HPDE6-E6E7 (cell line): ENCODE results near the gene SRD5A2.
A peak's percentile ranks its signal among the peaks of the same experiment; 100 is the strongest.

Source experiments
- DNase-seq: peaks from one replicate; pipeline ENCODE4 v3.0.0; 2011; ENCODE audit warnings: missing footprints; ENCODE audit errors: extremely low spot score

SRD5A2 gene

GRCh38 chr2:31580321-31581117 is at the start of gene SRD5A2:
Gene SRD5A2 (minus strand): TSS chr2:31580938. CDS start chr2:31580900, 38 bp downstream.
- no peak for DNase-seq

- DNase-seq: no peak
These were observed 25.8 kb upstream of the SRD5A2 start for GRCh38 chr2:31606509-31606908.

GRCh38 chr2:31598694-31599093 is 18.0 kb upstream of the SRD5A2 start:
- no peak for DNase-seq

- DNase-seq: no peak
These were observed 5.5 kb upstream of the SRD5A2 start for GRCh38 chr2:31586230-31586629.

GRCh38 chr2:31581124-31581795 is 522 bp upstream of the SRD5A2 start:
- DNase-seq: no peak

GRCh38 chr2:31579996-31580320 is 780 bp downstream of the SRD5A2 start:
- no peak for DNase-seq

GRCh38 chr2:31578316-31578715 is 2.4 kb downstream of the SRD5A2 start:
- DNase-seq: no peak

- no peak for DNase-seq
These were observed 3.6 kb downstream of the SRD5A2 start for GRCh38 chr2:31577143-31577542.

- DNase-seq: no peak
These were observed 12.0 kb downstream of the SRD5A2 start for GRCh38 chr2:31568585-31569201.

GRCh38 chr2:31567679-31568078 is 13.1 kb downstream of the SRD5A2 start:
- DNase-seq: no peak

- peak; percentile 34 for DNase-seq
These were observed 17.4 kb downstream of the SRD5A2 start for GRCh38 chr2:31563273-31563839.

- DNase-seq: no peak
These were observed 18.9 kb downstream of the SRD5A2 start for GRCh38 chr2:31561823-31562222.

GRCh38 chr2:31558401-31559295 is 22.1 kb downstream of the SRD5A2 start:
- no peak for DNase-seq

GRCh38 chr2:31556940-31557339 is 23.8 kb downstream of the SRD5A2 start:
- no peak for DNase-seq

- no peak for DNase-seq
These were observed 24.6 kb downstream of the SRD5A2 start for GRCh38 chr2:31555967-31556706.

GRCh38 chr2:31553362-31553761 is 27.4 kb downstream of the SRD5A2 start:
- no peak for DNase-seq

GRCh38 chr2:31547485-31547884 is 33.3 kb downstream of the SRD5A2 start:
- no peak for DNase-seq

- no peak for DNase-seq
These were observed 38.9 kb downstream of the SRD5A2 start for GRCh38 chr2:31541853-31542252.

GRCh38 chr2:31539505-31539904 is 41.2 kb downstream of the SRD5A2 start:
- DNase-seq: no peak

- DNase-seq: no peak
These were observed 45.0 kb downstream of the SRD5A2 start for GRCh38 chr2:31535768-31536167.

GRCh38 chr2:31534636-31535035 is 46.1 kb downstream of the SRD5A2 start:
- no peak for DNase-seq
